Fibroblast of lung (primary cell): ENCODE measurements around the gene CEP63.

ENCODE experiments used
- EZH2 ChIP-seq: IDR thresholded peaks from 2 replicates; pipeline ENCODE4 v1.5.1; 2012; ENCODE audit warnings: low read length, control low read depth, mild to moderate bottlenecking; ENCODE audit errors: missing control alignments
- TF ChIP-seq, protein P1 (sequence below), 2 donors: IDR thresholded peaks in 1 of 2; conservative IDR thresholded peaks in 1 of 2; 1 replicate in 1 of 2; 2 replicates in 1 of 2; pipeline ENCODE4 v1.5.1; 2011 to 2012; ENCODE audit warnings: low read length in 2 of 2, control low read depth in 1 of 2, inconsistent platforms in 1 of 2, low read depth in 1 of 2, mild to moderate bottlenecking in 1 of 2

- TF ChIP-seq, protein P1, sequence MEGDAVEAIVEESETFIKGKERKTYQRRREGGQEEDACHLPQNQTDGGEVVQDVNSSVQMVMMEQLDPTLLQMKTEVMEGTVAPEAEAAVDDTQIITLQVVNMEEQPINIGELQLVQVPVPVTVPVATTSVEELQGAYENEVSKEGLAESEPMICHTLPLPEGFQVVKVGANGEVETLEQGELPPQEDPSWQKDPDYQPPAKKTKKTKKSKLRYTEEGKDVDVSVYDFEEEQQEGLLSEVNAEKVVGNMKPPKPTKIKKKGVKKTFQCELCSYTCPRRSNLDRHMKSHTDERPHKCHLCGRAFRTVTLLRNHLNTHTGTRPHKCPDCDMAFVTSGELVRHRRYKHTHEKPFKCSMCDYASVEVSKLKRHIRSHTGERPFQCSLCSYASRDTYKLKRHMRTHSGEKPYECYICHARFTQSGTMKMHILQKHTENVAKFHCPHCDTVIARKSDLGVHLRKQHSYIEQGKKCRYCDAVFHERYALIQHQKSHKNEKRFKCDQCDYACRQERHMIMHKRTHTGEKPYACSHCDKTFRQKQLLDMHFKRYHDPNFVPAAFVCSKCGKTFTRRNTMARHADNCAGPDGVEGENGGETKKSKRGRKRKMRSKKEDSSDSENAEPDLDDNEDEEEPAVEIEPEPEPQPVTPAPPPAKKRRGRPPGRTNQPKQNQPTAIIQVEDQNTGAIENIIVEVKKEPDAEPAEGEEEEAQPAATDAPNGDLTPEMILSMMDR (conservative IDR thresholded peaks at IDR 0.05 in 1 of 2, IDR thresholded peaks at IDR 0.05 in 1 of 2; ENCODE audit: low read depth in 1 of 2, low read length in 2 of 2) = no peak
- TF ChIP-seq EZH2 = no peak
Measured at GRCh38 chr3:134542287-134542958, 56.6 kb downstream of the CEP63 start.
